ENCODE results near the gene SPATS2. TPM values are rescaled to one million over a fixed set of nuclear protein-coding genes. Genes with fewer than 3 reads are reported as not detected.

The SPATS2 gene
- total RNA-seq, 2 experiments from 2014 or later: 22.7 to 36.4 TPM

- Histone ChIP-seq H2AFZ (ENCODE audit: low read length) (no peak overlapping the region), H3K9me3 (ENCODE audit: low read length) (no peaks in the 10 kb centered on the region), H3K4me2 (ENCODE audit: low read length) (no peak overlapping the region), H3K27ac (ENCODE audit: low read depth, low read length, poor library complexity, severe bottlenecking) (no peak overlapping the region), H4K20me1 (ENCODE audit: insufficient read depth, low read length) (no peaks in the 10 kb centered on the region), H3K4me3 (ENCODE audit: low read depth, low read length, poor library complexity, severe bottlenecking) (no peak overlapping the region), H3K36me3 (ENCODE audit: insufficient read depth, low read length) (no peaks in the 10 kb centered on the region), H3K4me1 (ENCODE audit: insufficient read depth, low read length, poor library complexity, severe bottlenecking) (peaks cover 44% of the 10 kb centered on the region), H3K79me2 (ENCODE audit: insufficient read depth, low read depth, low read length) (no peaks in the 10 kb centered on the region), H3K9me2 (ENCODE audit: insufficient read depth, low read length) (no peaks in the 10 kb centered on the region)
- POLR2A ChIA-PET: no interaction called here
- no peak for TF ChIP-seq EZH2phosphoT487 (IDR thresholded peaks at IDR 0.05; ENCODE audit: borderline replicate concordance, low read depth, low read length)
- TF ChIP-seq CTCF (conservative IDR thresholded peaks at IDR 0.05; ENCODE audit: low read length): no peak
- intact Hi-C loops (cut with micrococcal nuclease; ENCODE audit: unreplicated experiment): no loop called here
- BruUV-seq (replicated peaks): no TSS peak
- DNase-seq (ENCODE audit: low spot score): no peak
- CTCF ChIA-PET (ENCODE audit: unreplicated experiment): interaction anchor here (0.6 kb wide), 1 partner anchor 18 kb away, joined by 8 read pairs; no protein-coding TSS in a partner anchor
These were observed 173.2 kb downstream of the SPATS2 start for GRCh38 chr12:49540229-49541139.

GRCh38 chr12:49541140-49541861 lies 174.0 kb downstream of the SPATS2 start:
- H4K20me1 ChIP-seq (ENCODE audit: insufficient read depth, low read length): no peaks in the 10 kb centered on the region
- intact Hi-C loops (cut with micrococcal nuclease; ENCODE audit: unreplicated experiment): no loop called here
- TF ChIP-seq CTCF (conservative IDR thresholded peaks at IDR 0.05; ENCODE audit: low read length) (no peak), EZH2phosphoT487 (IDR thresholded peaks at IDR 0.05; ENCODE audit: borderline replicate concordance, low read depth, low read length) (no peak)
- H2AFZ ChIP-seq (ENCODE audit: low read length): no peak overlapping the region
- H3K4me1 ChIP-seq (ENCODE audit: insufficient read depth, low read length, poor library complexity, severe bottlenecking): peaks cover 38% of the 10 kb centered on the region
- H3K9me3 ChIP-seq (ENCODE audit: low read length): no peaks in the 10 kb centered on the region
- H3K9me2 ChIP-seq (ENCODE audit: insufficient read depth, low read length): no peaks in the 10 kb centered on the region
- no peak for DNase-seq (ENCODE audit: low spot score)
- H3K79me2 ChIP-seq (ENCODE audit: insufficient read depth, low read depth, low read length): no peaks in the 10 kb centered on the region
- ChIA-PET CTCF (ENCODE audit: unreplicated experiment) (no interaction called here), POLR2A (interaction anchor here (1.0 kb wide), 1 partner anchor 10 kb away, joined by 5 read pairs; no protein-coding TSS in a partner anchor)
- BruUV-seq (replicated peaks): no TSS peak
- H3K4me3 ChIP-seq (ENCODE audit: low read depth, low read length, poor library complexity, severe bottlenecking): no peak overlapping the region
- no peak overlapping the region for H3K4me2 ChIP-seq (ENCODE audit: low read length)
- H3K36me3 ChIP-seq (ENCODE audit: insufficient read depth, low read length): no peaks in the 10 kb centered on the region
- no peak overlapping the region for H3K27ac ChIP-seq (ENCODE audit: low read depth, low read length, poor library complexity, severe bottlenecking)
